IMR-90 (cell line): Measurements from ENCODE around the gene KIRREL2. TPM values are rescaled to one million over a fixed set of nuclear protein-coding genes. Genes with fewer than 3 reads are reported as not detected.

Experiments
- ATAC-seq: fragments of 200-7000 bp; cut with Tn5 transposase; 2 replicates; pipeline ENCODE4 v1.9.1; 2020; ENCODE audit warnings: low read depth, mild to moderate bottlenecking, moderate library complexity
- BruUV-seq: library from RNA; stranded (reverse); fragments of 400-500 nt; replicated peaks from 2 replicates; lab custom pipeline; 2021; lab: Mats Ljungman, UMichigan
- CTCF ChIA-PET: fragments of 300-600 bp; formaldehyde crosslinking; extraction: SDS; loops from one replicate; lab custom pipeline; 2021; ENCODE audit warnings: antibody characterized with exemption; lab: Yijun Ruan, JAX
- POLR2A ChIA-PET: fragments of 300-600 bp; sonication (Branson Sonifier 250); formaldehyde crosslinking; loops from one replicate; lab custom pipeline; 2022; ENCODE audit warnings: antibody characterized with exemption; ENCODE audit not compliant: unreplicated experiment; lab: Charles Lee
- DNase-seq: peaks from one replicate; pipeline ENCODE4 v3.0.0; 2013
- H2AFZ ChIP-seq: replicated peaks from 2 replicates; pipeline ENCODE3; 2013; ENCODE audit warnings: low read length, mild to moderate bottlenecking; ENCODE audit not compliant: poor library complexity
- H2AK5ac ChIP-seq: 2 replicates; pipeline ENCODE4 v1.6.1; 2013; ENCODE audit warnings: low read depth, low read length, inconsistent platforms
- H2AK9ac ChIP-seq: replicated peaks from 2 replicates; pipeline ENCODE3; 2013; ENCODE audit warnings: mild to moderate bottlenecking, low read depth, low read length, moderate library complexity; ENCODE audit not compliant: poor library complexity
- H2BK120ac ChIP-seq: 2 replicates; pipeline ENCODE4 v1.6.1; 2013; ENCODE audit warnings: low read depth, low read length, inconsistent platforms
- H2BK15ac ChIP-seq: 3 replicates; pipeline ENCODE4 v1.6.1; 2013; ENCODE audit warnings: low read depth, low read length, inconsistent platforms
- H2BK20ac ChIP-seq: 2 replicates; pipeline ENCODE4 v1.6.1; 2013; ENCODE audit warnings: low read depth, mild to moderate bottlenecking, inconsistent platforms, low read length, moderate library complexity
- H2BK5ac ChIP-seq: 2 replicates; pipeline ENCODE4 v1.6.1; 2013; ENCODE audit warnings: mild to moderate bottlenecking, low read depth, low read length, inconsistent platforms; ENCODE audit not compliant: poor library complexity, severe bottlenecking
- H3K14ac ChIP-seq: replicated peaks from 2 replicates; pipeline ENCODE4 v1.6.1; 2013; ENCODE audit warnings: low read depth, low read length, inconsistent platforms
- H3K18ac ChIP-seq: 2 replicates; pipeline ENCODE4 v1.6.1; 2013; ENCODE audit warnings: low read depth, low read length, control low read depth
- H3K23ac ChIP-seq: 2 replicates; pipeline ENCODE4 v1.6.1; 2013; ENCODE audit warnings: low read depth, low read length, inconsistent platforms
- H3K27ac ChIP-seq: 2 replicates; pipeline ENCODE4 v1.5.1; 2013; ENCODE audit warnings: mild to moderate bottlenecking, control low read depth, low read length; ENCODE audit not compliant: insufficient read depth
- H3K27me3 ChIP-seq: 2 replicates; pipeline ENCODE4 v1.6.1; 2013; ENCODE audit warnings: low read length; ENCODE audit not compliant: control insufficient read depth, insufficient read depth
- H3K36me3 ChIP-seq: 2 replicates; pipeline ENCODE4 v1.6.1; 2013; ENCODE audit warnings: low read length, mixed read lengths; ENCODE audit not compliant: control insufficient read depth, insufficient read depth
- H3K4ac ChIP-seq: 2 replicates; pipeline ENCODE4 v1.6.1; 2013; ENCODE audit warnings: low read depth, low read length, inconsistent platforms
- H3K4me1 ChIP-seq: 2 replicates; pipeline ENCODE4 v1.6.1; 2013; ENCODE audit warnings: low read length, mixed read lengths; ENCODE audit not compliant: control insufficient read depth, insufficient read depth
- H3K4me2 ChIP-seq: 2 replicates; pipeline ENCODE4 v1.6.1; 2013; ENCODE audit warnings: low read depth, mild to moderate bottlenecking, control low read depth, low read length, moderate library complexity
- H3K4me3 ChIP-seq: 2 replicates; pipeline ENCODE4 v1.5.1; 2013; ENCODE audit warnings: low read depth, mild to moderate bottlenecking, control low read depth, low read length, moderate library complexity; ENCODE audit not compliant: insufficient read depth
- H3K56ac ChIP-seq: 2 replicates; pipeline ENCODE4 v1.6.1; 2013; ENCODE audit warnings: low read length, inconsistent platforms; ENCODE audit not compliant: insufficient read depth; ENCODE audit errors: extremely low read depth
- H3K79me1 ChIP-seq, 2 experiments: 2 replicates each; pipeline ENCODE4 v1.6.1; 2013; ENCODE audit warnings: low read length in 2 of 2, inconsistent platforms in 1 of 2, low read depth in 1 of 2
- H3K9ac ChIP-seq: 2 replicates; pipeline ENCODE4 v1.6.1; 2013; ENCODE audit warnings: low read depth, low read length, control low read depth
- H3K9me1 ChIP-seq: 2 replicates; pipeline ENCODE4 v1.6.1; 2013; ENCODE audit warnings: low read length, inconsistent platforms; ENCODE audit not compliant: insufficient read depth
- H3K9me3 ChIP-seq: 2 replicates; pipeline ENCODE4 v1.6.1; 2013; ENCODE audit warnings: low read length; ENCODE audit not compliant: control insufficient read depth, insufficient read depth
- H4K20me1 ChIP-seq: 2 replicates; pipeline ENCODE4 v1.6.1; 2013; ENCODE audit warnings: low read length, inconsistent platforms; ENCODE audit not compliant: insufficient read depth
- H4K5ac ChIP-seq: 2 replicates; pipeline ENCODE4 v1.6.1; 2013; ENCODE audit warnings: mild to moderate bottlenecking, low read depth, low read length, control low read depth
- H4K8ac ChIP-seq, 2 experiments: 2 replicates each; pipeline ENCODE4 v1.6.1; 2013; ENCODE audit warnings: low read depth in 2 of 2, low read length in 2 of 2, control low read depth in 1 of 2, inconsistent platforms in 1 of 2
- H4K91ac ChIP-seq: 2 replicates; pipeline ENCODE4 v1.6.1; 2013; ENCODE audit warnings: low read depth, low read length, inconsistent platforms; ENCODE audit not compliant: insufficient read depth
- CHD1 ChIP-seq: IDR thresholded peaks from 2 replicates; pipeline ENCODE4 v1.6.1; 2012; ENCODE audit warnings: low read depth, low read length, improper control_type of control experiment
- MAZ ChIP-seq: IDR thresholded peaks from 2 replicates; pipeline ENCODE4 v1.6.1; 2012; ENCODE audit warnings: low read depth, mild to moderate bottlenecking, low read length, improper control_type of control experiment, moderate library complexity, borderline replicate concordance
- POLR2A ChIP-seq: IDR thresholded peaks from 2 replicates; pipeline ENCODE4 v1.6.1; 2012; ENCODE audit warnings: mild to moderate bottlenecking, low read depth, low read length
- RCOR1 ChIP-seq: IDR thresholded peaks from 2 replicates; pipeline ENCODE4 v1.6.1; 2012; ENCODE audit warnings: mild to moderate bottlenecking, low read length, improper control_type of control experiment; ENCODE audit not compliant: insufficient replicate concordance
- WGBS, 2 experiments: methylation state at CpG; one replicate each; pipeline versions ENCODE4 v1.1.5 to v1.1.7; 2013; ENCODE audit warnings: missing lambda C conversion rate in 2 of 2; ENCODE audit not compliant: insufficient read length in 1 of 2; ENCODE audit errors: extremely low coverage in 2 of 2; 5-methylcytosine and 5-hydroxymethylcytosine counted together
- dilution Hi-C: fragments of 300-500 bp; cut with HindIII; formaldehyde crosslinking; loops from one replicate; pipeline ENCODE4 v1.14.3; 2018; ENCODE audit warnings: low sequenced_read_pairs; ENCODE audit not compliant: unreplicated experiment
- in situ Hi-C: fragments of 300-500 bp; cut with MboI; formaldehyde crosslinking; loops from 3 replicates; pipeline ENCODE4 v1.14.3; 2019; ENCODE audit warnings: low sequenced_read_pairs, inconsistent platforms, mixed read lengths
- intact Hi-C: fragments of 100-400 bp; cut with micrococcal nuclease; formaldehyde crosslinking; loops from 2 replicates; pipeline ENCODE4 v1.10.0; 2022
- polyA plus RNA-seq, 3 experiments: library from polyadenylated mRNA; depleted of rRNA; stranded (reverse); fragments of >200 nt; gene quantifications; 2 replicates each; pipeline ENCODE4 v1.2.3, GENCODE V29; 2012; ENCODE audit warnings: low replicate concordance in 1 of 3
- total RNA-seq: library from RNA; depleted of rRNA; stranded (reverse); fragments of >200 nt; gene quantifications from 2 replicates; pipeline ENCODE4 v1.2.3, GENCODE V29; 2012

Gene KIRREL2
- total and polyA plus RNA-seq, 2 of the 4 experiments (the other 2 are of a cell fraction): not detected

- H3K9me3 ChIP-seq: no peaks in the 10 kb centered on the region
- no peaks in the 10 kb centered on the region for H4K20me1 ChIP-seq
- CTCF ChIA-PET: no interaction called here
- H3K4me2 ChIP-seq: no peak overlapping the region
- H3K4me1 ChIP-seq: peaks cover 10% of the 10 kb centered on the region
- in situ Hi-C loops (no loop called here), intact Hi-C loops (no loop called here), dilution Hi-C loops (no loop called here)
- H3K9ac ChIP-seq: no peak overlapping the region
- no peak overlapping the region for H3K4me3 ChIP-seq
- no peak for TF ChIP-seq MAZ
- TF ChIP-seq RCOR1: no peak
- no peak for TF ChIP-seq POLR2A
- TF ChIP-seq CHD1: no peak
- BruUV-seq: no TSS peak
- H2BK15ac ChIP-seq: peak overlapping the region; percentile 61; the same call in 2 of the 3 replicates
- no peak overlapping the region for H2BK5ac ChIP-seq
- no peak overlapping the region for H3K56ac ChIP-seq
- no peak overlapping the region for H2BK20ac ChIP-seq
- peak; percentile 10; the same call in 1 of the 2 replicates for ATAC-seq
- H3K36me3 ChIP-seq: no peaks in the 10 kb centered on the region
- POLR2A ChIA-PET: interaction anchor here (0.6 kb wide), 1 partner anchor 236 kb away, joined by 3 read pairs; no protein-coding TSS in a partner anchor
- H2AK5ac ChIP-seq: peak overlapping the region; percentile 78
- H3K79me1 ChIP-seq: no peaks in the 10 kb centered on the region; a peak in 1 of 4 replicates
- no peak overlapping the region for H4K8ac ChIP-seq
- peak overlapping the region; percentile 82 for H2AK9ac ChIP-seq
- H3K14ac ChIP-seq: no peak overlapping the region
- peak; percentile 38 for DNase-seq
- H3K27me3 ChIP-seq: no peaks in the 10 kb centered on the region
- H3K18ac ChIP-seq: no peak overlapping the region
- H4K5ac ChIP-seq: no peak overlapping the region
- no peak overlapping the region for H3K27ac ChIP-seq
- H3K4ac ChIP-seq: 0 out of 2 replicates have a peak overlapping the region, but pooled peaks have one; percentile 19
- H2BK120ac ChIP-seq: no peak overlapping the region
- peak overlapping the region; percentile 84 for H2AFZ ChIP-seq
- WGBS, 2 experiments: 100% methylated on average over 1 of the region's 5 CpGs; no CpG with 5 or more reads in 1 of the 2 experiments
- H3K23ac ChIP-seq: no peak overlapping the region
- H4K91ac ChIP-seq: no peak overlapping the region
- peaks cover 4% of the 10 kb centered on the region for H3K9me1 ChIP-seq
Observed at GRCh38 chr19:35911790-35912189, 55.1 kb downstream of the KIRREL2 start.
